Neural progenitor cell (in vitro differentiated cells): ENCODE results near the gene TACR1. TPM values are rescaled to one million over a fixed set of nuclear protein-coding genes. Genes with fewer than 3 reads are reported as not detected.

Experiments used
- DNase-seq: peaks from one replicate; pipeline ENCODE4 v3.0.0-alpha.2; 2016; ENCODE audit warnings: low spot score
- H2AFZ ChIP-seq: fragments of 200-600 bp; sonication (generic); replicated peaks from 2 replicates; pipeline ENCODE4 v1.6.1; 2016; ENCODE audit warnings: antibody characterized with exemption
- H3F3A ChIP-seq: fragments of 200-600 bp; sonication (generic); 2 replicates; pipeline ENCODE4 v1.6.1; 2016; ENCODE audit warnings: antibody characterized with exemption, low read depth
- H3K27ac ChIP-seq: fragments of 200-600 bp; sonication (generic); 2 replicates; pipeline ENCODE4 v1.5.1; 2016; ENCODE audit warnings: mild to moderate bottlenecking
- H3K27me3 ChIP-seq: fragments of 200-600 bp; sonication (generic); 2 replicates; pipeline ENCODE4 v1.6.1; 2016; ENCODE audit warnings: mild to moderate bottlenecking, moderate library complexity
- H3K36me3 ChIP-seq: fragments of 200-600 bp; sonication (generic); 2 replicates; pipeline ENCODE4 v1.5.1; 2016
- H3K4me1 ChIP-seq: fragments of 200-600 bp; sonication (generic); 2 replicates; pipeline ENCODE4 v1.6.1; 2016; ENCODE audit warnings: mixed run types
- H3K4me2 ChIP-seq: fragments of 200-600 bp; sonication (generic); 2 replicates; pipeline ENCODE4 v1.6.1; 2016
- H3K4me3 ChIP-seq: fragments of 200-600 bp; sonication (generic); 2 replicates; pipeline ENCODE4 v1.5.1; 2016
- H3K79me2 ChIP-seq: fragments of 200-600 bp; sonication (generic); 2 replicates; pipeline ENCODE4 v1.6.1; 2016; ENCODE audit warnings: low read depth
- H3K9ac ChIP-seq: fragments of 200-600 bp; sonication (generic); 2 replicates; pipeline ENCODE4 v1.6.1; 2016
- H3K9me3 ChIP-seq: fragments of 200-600 bp; sonication (generic); 2 replicates; pipeline ENCODE4 v1.5.1; 2016; ENCODE audit warnings: low read depth
- H4K20me1 ChIP-seq: fragments of 200-600 bp; sonication (generic); 2 replicates; pipeline ENCODE4 v1.6.1; 2016; ENCODE audit warnings: low read depth
- H3K27ac Mint-ChIP-seq: 3 replicates; pipeline ENCODE4 v1.8.0; 2021; ENCODE audit warnings: mixed read lengths
- H3K27me3 Mint-ChIP-seq: 2 replicates; pipeline ENCODE4 v1.8.0; 2022; ENCODE audit warnings: low read depth, mild to moderate bottlenecking, inconsistent platforms, moderate library complexity, mixed read lengths; ENCODE audit not compliant: insufficient read depth
- H3K36me3 Mint-ChIP-seq: 3 replicates; pipeline ENCODE4 v1.8.0; 2021; ENCODE audit warnings: mixed read lengths
- H3K4me1 Mint-ChIP-seq: 3 replicates; pipeline ENCODE4 v1.8.0; 2021; ENCODE audit warnings: mixed read lengths
- H3K4me3 Mint-ChIP-seq: 3 replicates; pipeline ENCODE4 v1.8.0; 2021; ENCODE audit warnings: mild to moderate bottlenecking, moderate library complexity, mixed read lengths
- H3K9me3 Mint-ChIP-seq: 3 replicates; pipeline ENCODE4 v1.8.0; 2020; ENCODE audit warnings: mixed read lengths
- EZH2 ChIP-seq: fragments of 200-600 bp; sonication (generic); IDR thresholded peaks from 2 replicates; pipeline ENCODE4 v1.6.1; 2017; ENCODE audit warnings: antibody characterized with exemption, mild to moderate bottlenecking, moderate library complexity
- EZH2phosphoT487 ChIP-seq: fragments of 200-600 bp; sonication (generic); IDR thresholded peaks from 2 replicates; pipeline ENCODE4 v1.6.1; 2017; ENCODE audit warnings: antibody characterized with exemption
- total RNA-seq: library from RNA; depleted of rRNA; stranded (reverse); fragments of >200 nt; gene quantifications from 2 replicates; pipeline ENCODE4 v1.2.3, GENCODE V29; 2015; ENCODE audit warnings: low replicate concordance
- TF ChIP-seq, protein P1 (sequence below): fragments of 200-600 bp; sonication (generic); IDR thresholded peaks from 2 replicates; pipeline ENCODE4 v1.5.1; 2017; ENCODE audit warnings: antibody characterized with exemption, mild to moderate bottlenecking

The TACR1 gene
- total RNA-seq, 1 donor from 2014 or later = not detected

- no peaks in the 10 kb centered on the region for H4K20me1 ChIP-seq
- no peaks in the 10 kb centered on the region for H3F3A ChIP-seq
- H2AFZ ChIP-seq = no peak overlapping the region
- no peak overlapping the region for H3K4me3 ChIP-seq
- no peaks in the 10 kb centered on the region for H3K79me2 ChIP-seq
- H3K36me3 ChIP-seq = no peaks in the 10 kb centered on the region
- no peak for DNase-seq
- no peaks in the 10 kb centered on the region for H3K27me3 ChIP-seq
- H3K4me1 ChIP-seq = no peaks in the 10 kb centered on the region
- no peak overlapping the region for H3K4me2 ChIP-seq
- H3K27ac Mint-ChIP-seq = no peak overlapping the region
- H3K4me3 Mint-ChIP-seq = no peak overlapping the region
- no peaks in the 10 kb centered on the region for H3K9me3 ChIP-seq
- no peak overlapping the region for H3K9ac ChIP-seq
- no peaks in the 10 kb centered on the region for H3K4me1 Mint-ChIP-seq
- TF ChIP-seq, protein P1, sequence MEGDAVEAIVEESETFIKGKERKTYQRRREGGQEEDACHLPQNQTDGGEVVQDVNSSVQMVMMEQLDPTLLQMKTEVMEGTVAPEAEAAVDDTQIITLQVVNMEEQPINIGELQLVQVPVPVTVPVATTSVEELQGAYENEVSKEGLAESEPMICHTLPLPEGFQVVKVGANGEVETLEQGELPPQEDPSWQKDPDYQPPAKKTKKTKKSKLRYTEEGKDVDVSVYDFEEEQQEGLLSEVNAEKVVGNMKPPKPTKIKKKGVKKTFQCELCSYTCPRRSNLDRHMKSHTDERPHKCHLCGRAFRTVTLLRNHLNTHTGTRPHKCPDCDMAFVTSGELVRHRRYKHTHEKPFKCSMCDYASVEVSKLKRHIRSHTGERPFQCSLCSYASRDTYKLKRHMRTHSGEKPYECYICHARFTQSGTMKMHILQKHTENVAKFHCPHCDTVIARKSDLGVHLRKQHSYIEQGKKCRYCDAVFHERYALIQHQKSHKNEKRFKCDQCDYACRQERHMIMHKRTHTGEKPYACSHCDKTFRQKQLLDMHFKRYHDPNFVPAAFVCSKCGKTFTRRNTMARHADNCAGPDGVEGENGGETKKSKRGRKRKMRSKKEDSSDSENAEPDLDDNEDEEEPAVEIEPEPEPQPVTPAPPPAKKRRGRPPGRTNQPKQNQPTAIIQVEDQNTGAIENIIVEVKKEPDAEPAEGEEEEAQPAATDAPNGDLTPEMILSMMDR = no peak
- TF ChIP-seq EZH2phosphoT487 = no peak
- no peak for TF ChIP-seq EZH2
- H3K36me3 Mint-ChIP-seq = no peaks in the 10 kb centered on the region
- no peak overlapping the region for H3K27ac ChIP-seq
- H3K9me3 Mint-ChIP-seq = peaks cover 2% of the 10 kb centered on the region
- no peaks in the 10 kb centered on the region for H3K27me3 Mint-ChIP-seq
These were observed 98.5 kb downstream of the TACR1 start for GRCh38 chr2:75100801-75101151.

DNA sequence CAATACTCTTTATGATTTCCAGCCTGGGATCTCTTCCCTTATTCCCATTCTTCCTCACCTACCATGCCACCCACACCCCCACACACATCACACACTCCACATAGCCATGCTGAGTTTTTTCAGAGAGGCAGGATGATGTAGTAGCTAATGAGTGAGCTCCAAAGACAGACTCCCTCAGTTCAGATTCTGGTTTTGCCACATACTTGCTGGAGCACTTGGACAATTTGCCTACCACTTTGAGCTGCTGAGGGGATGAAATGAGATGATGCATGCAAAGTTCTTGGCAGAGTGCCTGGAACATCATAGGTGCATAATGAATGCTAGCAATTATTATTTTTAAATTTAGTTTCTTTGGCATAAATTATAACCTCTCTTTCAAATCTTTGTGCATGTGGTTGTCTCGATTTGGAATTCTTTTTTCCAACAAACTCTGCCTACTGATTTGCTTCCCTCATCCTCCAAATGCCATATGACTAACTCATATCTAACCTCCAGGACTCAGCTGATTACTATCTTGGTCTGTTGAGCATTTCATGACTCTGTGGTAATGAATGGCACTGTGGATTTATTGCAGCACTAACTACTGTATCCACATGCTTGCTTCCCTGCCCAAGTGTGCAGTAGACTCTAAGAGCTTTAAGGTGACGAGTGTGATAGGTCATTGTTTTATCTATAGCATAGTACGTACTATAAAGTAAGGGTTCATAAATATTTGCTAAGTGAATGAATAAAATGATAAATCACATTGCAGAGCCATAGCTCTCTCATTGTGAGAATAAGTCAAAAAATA lies 99.1 kb downstream of the TACR1 start:
- no peak for DNase-seq
- H3K27me3 ChIP-seq = no peaks in the 10 kb centered on the region
- no peak overlapping the region for H3K4me3 ChIP-seq
- H3K9me3 ChIP-seq = no peaks in the 10 kb centered on the region
- no peaks in the 10 kb centered on the region for H4K20me1 ChIP-seq
- no peaks in the 10 kb centered on the region for H3K4me1 ChIP-seq
- H3K4me2 ChIP-seq = no peak overlapping the region
- no peaks in the 10 kb centered on the region for H3K4me1 Mint-ChIP-seq
- no peaks in the 10 kb centered on the region for H3K79me2 ChIP-seq
- H3K9ac ChIP-seq = no peak overlapping the region
- H3K36me3 ChIP-seq = no peaks in the 10 kb centered on the region
- peaks cover 2% of the 10 kb centered on the region for H3K9me3 Mint-ChIP-seq
- no peak overlapping the region for H3K27ac Mint-ChIP-seq
- no peak overlapping the region for H2AFZ ChIP-seq
- H3K27me3 Mint-ChIP-seq = no peaks in the 10 kb centered on the region
- H3K4me3 Mint-ChIP-seq = no peak overlapping the region
- H3K36me3 Mint-ChIP-seq = no peaks in the 10 kb centered on the region
- no peaks in the 10 kb centered on the region for H3F3A ChIP-seq
- no peak for TF ChIP-seq EZH2phosphoT487
- H3K27ac ChIP-seq = no peak overlapping the region

DNA sequence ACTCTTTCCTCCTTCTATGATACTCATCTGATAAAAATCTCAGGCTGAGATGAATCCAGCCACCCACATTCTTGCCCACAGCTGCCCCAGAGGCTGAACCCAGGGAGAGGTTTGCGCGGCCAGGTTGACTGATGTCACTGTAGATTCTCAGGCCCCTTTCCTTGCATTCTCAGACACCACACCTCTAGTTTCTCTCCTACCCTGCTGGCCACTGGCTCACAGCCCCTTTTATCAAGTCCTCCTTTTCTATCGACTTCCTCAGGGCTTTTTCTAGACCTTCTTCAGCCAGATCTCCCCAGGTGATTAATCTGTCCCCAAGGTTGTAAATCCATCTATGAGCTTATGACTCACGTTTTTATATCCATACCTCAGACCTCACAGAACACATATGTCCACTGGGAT lies 99.8 kb downstream of the TACR1 start:
- Mint-ChIP-seq H3K9me3 (peaks cover 2% of the 10 kb centered on the region), H3K27me3 (no peaks in the 10 kb centered on the region), H3K4me1 (no peaks in the 10 kb centered on the region), H3K4me3 (no peak overlapping the region), H3K27ac (no peak overlapping the region), H3K36me3 (no peaks in the 10 kb centered on the region)
- no peak overlapping the region for H2AFZ ChIP-seq
- TF ChIP-seq, protein P1 = no peak
- TF ChIP-seq EZH2phosphoT487 (no peak), EZH2 (no peak)
- H3K36me3 ChIP-seq = no peaks in the 10 kb centered on the region
- no peaks in the 10 kb centered on the region for H3K9me3 ChIP-seq
- no peaks in the 10 kb centered on the region for H3K79me2 ChIP-seq
- H3K27me3 ChIP-seq = no peaks in the 10 kb centered on the region
- no peaks in the 10 kb centered on the region for H4K20me1 ChIP-seq
- no peak overlapping the region for H3K27ac ChIP-seq
- no peaks in the 10 kb centered on the region for H3F3A ChIP-seq
- DNase-seq = no peak
- H3K4me1 ChIP-seq = no peaks in the 10 kb centered on the region
- no peak overlapping the region for H3K4me2 ChIP-seq
- no peak overlapping the region for H3K4me3 ChIP-seq
- H3K9ac ChIP-seq = no peak overlapping the region

GRCh38 chr2:75098856-75099255 lies 100.5 kb downstream of the TACR1 start:
- Histone ChIP-seq H3K9me3 (no peaks in the 10 kb centered on the region), H3K9ac (no peak overlapping the region), H3K4me1 (no peaks in the 10 kb centered on the region), H2AFZ (no peak overlapping the region), H3K79me2 (no peaks in the 10 kb centered on the region), H3K4me2 (no peak overlapping the region), H4K20me1 (no peaks in the 10 kb centered on the region), H3K27ac (no peak overlapping the region), H3K27me3 (no peaks in the 10 kb centered on the region), H3K4me3 (no peak overlapping the region), H3K36me3 (no peaks in the 10 kb centered on the region), H3F3A (no peaks in the 10 kb centered on the region)
- DNase-seq = peak; percentile 62
- no peaks in the 10 kb centered on the region for H3K36me3 Mint-ChIP-seq
- no peaks in the 10 kb centered on the region for H3K27me3 Mint-ChIP-seq
- no peak overlapping the region for H3K4me3 Mint-ChIP-seq
- no peak overlapping the region for H3K27ac Mint-ChIP-seq
- H3K9me3 Mint-ChIP-seq = peaks cover 2% of the 10 kb centered on the region
- H3K4me1 Mint-ChIP-seq = no peaks in the 10 kb centered on the region
- TF ChIP-seq EZH2phosphoT487 (no peak), EZH2 (no peak)
- TF ChIP-seq, protein P1 = peak; percentile 61
